ENCODE measurements around the gene CENPN.
A peak's percentile ranks its signal among the peaks of the same experiment; 100 is the strongest.

The CENPN gene

DNA sequence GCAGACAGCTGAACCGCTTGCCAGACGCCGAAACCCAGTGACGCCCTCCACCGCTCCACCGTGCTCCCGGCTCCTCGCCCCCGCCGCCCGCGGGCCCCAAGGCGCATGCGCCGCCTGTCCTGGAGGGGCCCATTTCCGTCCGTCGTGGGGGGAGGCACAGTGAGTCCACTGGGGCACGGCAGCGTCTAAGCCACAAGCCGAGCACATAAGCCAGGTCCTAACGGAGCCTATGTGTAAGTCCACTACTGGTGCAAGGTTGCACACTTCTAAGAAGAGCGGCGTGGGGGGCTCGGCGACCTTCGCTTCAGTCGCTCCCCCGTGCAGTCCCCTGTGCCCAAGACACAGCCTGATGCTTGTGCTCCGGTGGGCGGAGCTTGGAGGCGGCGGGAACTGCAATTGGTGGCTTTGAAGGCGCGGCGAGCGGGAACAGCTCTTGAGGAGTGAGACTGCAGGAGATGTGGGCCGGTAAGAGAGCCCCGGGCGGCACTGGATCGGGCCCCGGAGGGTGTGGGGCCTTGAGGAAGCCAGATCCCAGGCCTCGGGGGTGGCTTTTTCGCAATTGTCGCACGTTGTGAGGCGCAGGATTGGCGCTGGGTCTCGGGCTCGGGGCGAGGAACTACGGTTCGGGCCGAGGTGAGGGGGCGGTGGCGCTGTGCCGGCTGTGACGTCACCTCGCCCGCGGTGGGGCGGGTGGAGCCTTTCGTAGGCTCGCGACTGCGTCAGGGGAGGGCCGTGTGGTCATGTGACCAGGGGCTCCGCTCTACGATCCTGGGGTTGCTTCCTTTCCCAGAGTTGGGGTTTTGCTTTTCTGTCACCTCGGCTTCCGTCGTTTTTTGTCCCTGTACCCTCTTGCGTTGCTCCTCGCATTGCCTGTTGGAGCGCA is at the start of gene CENPN, which contains the start of gene CMC2:
CENPN (plus strand) TSS at position 402 of the 883 bp plus-strand sequence. CDS start 4,726 bp downstream, outside the sequence.
CMC2 (minus strand) TSS at position 73 of the 883 bp plus-strand sequence. CDS start 9,491 bp downstream, outside the sequence.
- DNase-seq: peak; percentile 91

DNA sequence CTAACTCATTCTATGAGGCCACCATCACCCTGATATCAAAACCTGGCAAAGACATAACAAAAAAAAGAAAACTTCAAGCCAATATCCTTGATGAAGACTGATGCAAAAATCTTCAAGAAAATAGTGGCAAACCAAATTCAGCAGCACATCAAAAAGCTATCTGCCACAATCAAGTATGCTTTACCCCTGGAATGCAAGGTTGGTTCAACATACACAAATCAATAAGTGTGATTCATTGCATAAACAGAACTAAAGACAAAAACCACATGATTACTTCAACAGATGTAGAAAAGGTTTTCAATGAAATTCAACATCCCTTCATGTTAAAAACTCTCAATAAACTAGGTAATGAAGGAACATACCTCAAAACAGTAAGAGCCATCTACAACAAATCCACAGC is 48.7 kb upstream of the CENPN start:
- DNase-seq: no peak

DNA sequence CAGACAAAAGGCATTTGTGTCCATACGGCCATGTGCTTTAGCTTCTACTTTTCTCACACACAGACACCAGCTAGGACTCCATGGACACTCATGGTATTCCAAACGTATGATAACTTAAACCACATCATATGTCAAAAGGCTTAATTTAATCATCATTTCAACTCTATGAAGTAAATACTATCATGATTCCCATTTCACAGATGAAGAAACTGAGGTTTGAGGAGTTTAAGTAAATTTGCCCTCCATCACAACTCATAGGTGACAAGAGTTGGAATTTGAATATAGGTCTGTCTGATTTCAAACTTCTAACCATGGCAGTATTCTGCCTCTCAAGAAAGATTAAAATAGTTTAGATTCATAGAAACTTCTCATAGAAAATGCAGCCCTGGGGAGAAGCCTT is 44.1 kb upstream of the CENPN start:
- no peak for DNase-seq

GRCh38 chr16:80964351-80964750 is 42.7 kb upstream of the CENPN start:
- no peak for DNase-seq

GRCh38 chr16:80966617-80967016 is 40.4 kb upstream of the CENPN start:
- DNase-seq: no peak

- DNase-seq: no peak
Measured at GRCh38 chr16:80968386-80969113, 38.5 kb upstream of the CENPN start.

DNA sequence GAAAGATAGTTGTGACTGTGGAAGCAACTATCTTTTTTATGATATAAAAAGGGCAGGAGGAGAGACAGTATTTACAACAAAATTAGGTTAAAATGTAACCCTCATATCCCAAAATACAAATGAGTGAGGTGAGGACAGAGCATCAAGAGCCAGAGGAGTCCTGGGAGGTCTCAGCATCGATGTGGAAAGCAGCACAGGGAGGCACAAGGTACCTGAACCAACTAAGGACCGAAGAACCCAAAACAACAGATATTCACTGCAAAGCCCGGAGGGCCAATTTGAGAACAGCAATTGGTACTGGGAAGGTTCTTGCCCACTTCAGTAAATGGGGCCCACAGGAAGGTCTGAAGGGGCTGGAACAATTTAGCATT is 37.9 kb upstream of the CENPN start:
- no peak for DNase-seq

GRCh38 chr16:80971819-80972218 is 35.2 kb upstream of the CENPN start:
- no peak for DNase-seq

GRCh38 chr16:80972611-80973010 is 34.4 kb upstream of the CENPN start:
- no peak for DNase-seq

DNA sequence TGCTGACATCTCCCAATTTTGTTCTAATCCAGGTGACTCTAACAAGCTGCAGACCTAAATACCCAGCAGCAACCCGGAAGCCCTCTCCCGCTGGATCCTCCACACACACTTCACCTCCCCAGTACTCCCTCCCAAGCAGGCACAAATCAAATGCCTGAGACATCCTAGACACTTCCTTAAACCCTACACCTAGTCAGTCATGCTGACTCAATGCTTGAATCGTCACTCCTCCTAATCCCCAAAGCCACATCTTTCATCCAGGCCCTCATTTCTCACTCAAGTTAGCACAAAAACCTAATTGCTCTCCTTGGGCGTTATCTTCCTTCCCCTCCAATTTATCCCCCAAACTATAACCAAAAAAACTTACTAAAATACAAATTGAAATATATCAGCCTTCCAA is 33.0 kb upstream of the CENPN start:
- DNase-seq: no peak

DNA sequence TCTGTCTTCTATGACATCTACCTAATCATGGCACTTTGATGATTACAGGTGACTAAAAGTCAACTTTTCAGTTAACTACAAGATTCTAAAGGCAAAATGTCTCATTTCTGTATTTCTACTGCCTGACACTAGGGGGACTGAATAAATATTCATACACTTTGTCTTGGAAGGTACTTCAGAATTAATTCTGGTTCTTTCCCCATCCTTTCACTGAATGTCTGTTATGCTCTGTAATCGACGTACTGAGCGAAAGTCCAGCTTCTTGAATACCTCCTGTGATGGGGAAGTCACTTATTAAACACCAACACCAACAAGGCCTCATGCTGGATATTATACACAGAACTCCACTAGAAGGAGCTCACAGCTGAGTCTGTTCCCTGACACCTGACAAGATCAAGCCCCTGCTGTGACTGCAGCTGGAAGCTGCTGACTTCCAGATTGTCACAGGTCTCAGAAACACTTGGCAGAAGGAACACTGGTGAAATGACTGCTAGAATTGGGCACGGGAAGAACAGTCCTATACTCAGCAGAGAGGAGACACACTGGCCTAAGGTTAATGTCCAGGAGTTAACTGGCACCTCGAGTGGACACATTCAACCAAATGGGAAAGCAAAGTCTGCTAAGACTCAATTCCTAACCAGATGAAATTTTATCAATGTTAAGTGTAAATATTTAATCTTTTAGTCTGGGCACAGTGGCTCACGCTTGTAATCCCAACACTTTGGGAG is 32.2 kb upstream of the CENPN start:
- no peak for DNase-seq

DNA sequence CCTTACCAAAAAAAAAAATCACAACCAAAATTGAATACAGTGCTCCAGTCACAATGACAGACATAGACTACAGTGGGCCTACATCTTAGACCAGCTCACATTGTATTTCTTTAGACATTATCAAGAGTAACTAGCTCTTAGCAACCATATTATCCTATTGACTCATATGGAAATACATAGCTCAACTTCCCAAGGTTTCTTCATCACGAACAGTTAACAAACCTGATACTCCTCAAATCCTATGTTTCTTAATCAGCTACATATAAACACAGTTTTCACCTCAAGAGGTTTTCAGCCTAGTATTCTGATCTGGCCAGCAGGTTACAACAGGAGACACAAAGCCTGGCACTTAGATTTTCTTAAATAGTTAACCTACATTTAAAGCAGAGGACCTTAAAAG is 30.1 kb upstream of the CENPN start:
- no peak for DNase-seq

DNA sequence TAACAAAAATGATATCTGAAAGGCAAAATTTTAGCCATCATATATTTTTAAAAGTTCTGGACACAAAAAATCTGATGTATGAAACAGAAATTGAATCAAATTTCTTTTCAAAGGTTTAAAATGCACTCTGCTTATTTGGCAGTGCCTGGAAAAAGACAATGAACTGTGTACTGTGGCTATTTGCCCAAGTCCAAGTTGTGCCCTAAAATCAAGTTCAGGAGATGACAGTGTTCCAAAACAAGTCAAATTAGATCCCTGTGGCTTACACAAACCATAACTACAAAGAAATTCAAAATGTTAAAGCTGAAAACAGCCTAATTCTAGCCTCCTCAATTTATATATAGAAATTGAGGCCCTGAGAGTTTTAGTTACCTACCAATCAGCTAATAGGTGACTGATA is 25.9 kb upstream of the CENPN start:
- no peak for DNase-seq

- DNase-seq: no peak
Measured at GRCh38 chr16:80982646-80983045, 24.4 kb upstream of the CENPN start.

DNA sequence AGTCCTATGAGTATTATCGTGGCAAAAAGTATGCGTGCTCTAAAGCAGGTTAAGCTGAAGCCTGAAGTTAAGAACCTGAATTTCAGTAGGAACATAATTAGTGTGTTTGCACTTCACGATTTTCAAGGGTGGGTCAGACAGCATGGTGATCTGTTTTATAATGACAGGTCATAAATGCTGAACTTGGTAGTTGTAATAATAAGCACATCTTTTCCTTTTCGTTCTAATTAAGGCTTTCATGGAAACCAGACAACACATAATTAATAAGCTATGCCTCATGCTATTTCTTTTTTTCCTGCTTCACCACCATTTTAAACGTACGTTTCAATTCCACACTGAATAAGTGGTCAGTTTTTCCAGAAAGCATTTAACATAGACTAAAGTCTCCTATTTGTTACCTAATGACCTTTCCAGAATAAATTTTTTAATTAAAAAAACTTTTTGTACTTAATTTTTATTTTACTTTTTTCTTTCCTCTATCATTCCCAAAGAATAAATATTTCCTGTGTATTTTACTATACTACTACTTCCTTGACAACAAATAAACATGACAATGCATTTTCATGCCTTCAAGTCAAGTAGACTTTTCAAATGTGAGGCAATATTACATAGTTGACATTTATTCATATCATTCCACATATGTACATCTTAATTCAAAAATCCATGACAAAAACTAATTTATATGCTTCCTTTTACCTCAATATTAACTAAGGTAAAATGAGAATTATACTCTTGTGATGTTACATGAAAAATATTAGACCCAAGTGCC is 22.7 kb upstream of the CENPN start:
- DNase-seq: no peak

DNA sequence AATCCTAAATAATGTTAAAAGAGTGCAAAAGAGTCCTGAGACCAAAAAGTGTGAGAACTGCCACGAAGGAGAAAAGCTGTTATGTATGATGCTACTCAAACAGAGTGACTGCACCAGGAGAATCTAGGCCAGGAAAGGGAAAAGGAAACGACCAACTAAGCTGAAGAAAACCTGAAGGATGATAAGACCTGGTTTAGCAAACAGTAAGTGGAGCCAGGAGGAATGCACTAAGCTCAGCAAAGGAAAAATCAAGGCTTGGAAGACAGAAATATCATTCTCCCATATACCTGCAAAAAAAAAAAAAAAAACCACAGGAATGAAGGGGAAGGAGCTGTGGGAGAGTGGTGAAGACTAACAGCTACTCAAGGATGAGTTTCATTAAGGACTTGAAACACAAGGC is 21.4 kb upstream of the CENPN start:
- DNase-seq: no peak

GRCh38 chr16:80986557-80986956 is 20.5 kb upstream of the CENPN start:
- DNase-seq: no peak

DNA sequence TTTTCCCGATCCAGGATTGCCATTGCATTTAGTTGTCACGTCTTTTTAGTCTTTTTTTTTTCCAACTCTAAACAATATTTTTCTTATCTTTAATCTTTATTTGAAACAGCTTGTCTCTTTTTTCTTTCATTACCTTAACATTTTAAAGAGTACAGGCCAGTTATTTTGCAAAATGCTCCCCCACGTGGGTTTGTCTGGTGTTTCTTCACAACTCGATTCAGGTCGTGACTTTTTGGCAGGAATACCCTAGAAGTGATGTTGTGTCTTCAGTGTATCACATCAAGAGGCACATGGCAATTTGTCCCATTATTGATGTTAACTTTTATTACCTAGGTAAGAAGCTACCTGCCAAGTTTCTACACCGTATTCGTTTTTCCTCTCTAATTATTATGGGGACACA is 18.3 kb upstream of the CENPN start:
- DNase-seq: no peak

- no peak for DNase-seq
Measured at GRCh38 chr16:80989801-80990200, 17.2 kb upstream of the CENPN start.

- DNase-seq: no peak
Measured at GRCh38 chr16:80990577-80990976, 16.4 kb upstream of the CENPN start.

GRCh38 chr16:80990978-80991377 is 16.0 kb upstream of the CENPN start:
- DNase-seq: no peak

- DNase-seq: no peak
Measured at GRCh38 chr16:80991792-80992430, 15.1 kb upstream of the CENPN start.
